ENCODE results near the gene IL17RE.

GRCh38 chr3:9855594-9855993, 47.1 kb upstream of the IL17RE start:
- TF ChIP-seq CTCF (IDR thresholded peaks at IDR 0.05) (no peak), POLR2A (IDR thresholded peaks at IDR 0.05; ENCODE audit: low read depth) (no peak), POLR2AphosphoS5 (IDR thresholded peaks at IDR 0.05) (no peak)

Data from esophagus muscularis mucosa (tissue), 3 donors.